HG03558 (cell line): ENCODE results near the gene SNX11.

Experiments
- ATAC-seq: cut with Tn5 transposase; IDR thresholded peaks from one replicate; pipeline ENCODE4 v1.9.1; 2021; ENCODE audit warnings: moderate number of reproducible peaks; ENCODE audit not compliant: unreplicated experiment; ENCODE audit errors: extremely low read depth

Gene SNX11

GRCh38 chr17:48127371-48128051 is 19.9 kb downstream of the SNX11 start:
- no peak for ATAC-seq

DNA sequence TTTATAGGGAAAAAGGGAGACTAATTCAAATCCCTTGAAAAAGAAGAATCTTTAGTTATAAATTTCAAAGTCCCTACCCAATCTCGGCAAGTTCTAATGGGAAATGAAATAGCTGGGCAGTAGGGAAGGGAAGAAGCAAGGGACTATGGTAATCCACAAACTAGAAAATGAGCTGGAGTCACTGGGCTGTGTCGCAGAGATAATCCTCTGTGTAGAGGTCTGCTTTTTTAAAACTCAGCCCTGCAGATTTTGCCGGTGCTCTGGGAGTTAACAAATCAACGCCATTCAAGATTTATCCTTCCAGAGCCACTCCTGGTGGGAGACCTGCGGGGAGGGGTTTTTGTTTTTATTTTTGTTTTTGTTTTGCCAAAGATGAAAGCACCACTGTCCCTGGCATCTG is 20.8 kb downstream of the SNX11 start:
- ATAC-seq = no peak

DNA sequence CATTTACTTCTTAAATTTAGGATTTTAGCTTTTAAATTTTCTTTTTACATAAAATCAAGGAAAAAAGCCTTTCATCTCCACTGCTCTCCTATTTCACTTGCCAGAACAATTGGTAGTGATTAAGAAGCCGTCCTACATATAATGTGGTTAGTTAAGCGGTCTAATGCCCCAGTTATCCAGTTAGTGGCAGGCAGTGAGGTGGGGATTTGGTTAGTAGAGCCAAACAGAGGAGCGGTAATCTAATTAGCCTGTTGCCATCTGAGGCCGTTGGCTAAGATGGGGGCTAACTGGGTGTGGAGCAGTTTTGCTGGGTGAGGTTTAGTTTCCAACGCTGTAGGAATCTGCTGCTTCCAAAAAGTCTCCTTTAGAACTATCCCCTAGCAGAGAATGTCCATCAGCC is 22.4 kb downstream of the SNX11 start:
- no peak for ATAC-seq

DNA sequence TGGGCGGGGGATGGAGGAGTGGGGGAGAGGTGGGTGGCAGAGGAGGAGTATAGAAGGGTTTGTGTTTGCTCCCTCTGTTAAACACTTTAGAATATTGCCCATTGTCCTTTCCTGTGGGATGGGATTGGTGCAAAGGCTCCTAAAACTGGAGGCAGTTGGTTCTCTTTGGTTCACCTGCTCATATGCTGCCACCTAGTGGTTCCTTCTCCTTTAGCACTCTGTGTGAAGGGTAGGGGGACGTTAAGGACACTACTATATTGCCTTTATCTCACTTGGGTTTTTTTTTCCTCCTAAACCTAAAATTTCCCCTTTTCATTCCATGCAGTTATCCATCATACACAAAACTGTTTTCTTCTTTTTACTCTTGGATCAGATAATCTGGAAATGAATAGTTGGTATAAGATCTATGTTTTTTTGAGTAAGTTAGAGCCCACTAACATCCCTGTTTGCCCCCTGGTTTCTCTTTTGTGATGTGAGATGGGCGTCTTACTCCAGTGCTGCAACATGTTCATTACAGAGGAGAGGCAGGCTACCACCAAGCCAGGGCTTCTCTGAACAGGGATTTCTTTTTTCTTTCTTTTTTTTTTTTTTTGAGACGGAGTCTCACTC is 23.8 kb downstream of the SNX11 start:
- no peak for ATAC-seq

- ATAC-seq = no peak
Observed at GRCh38 chr17:48132385-48132784, 24.8 kb downstream of the SNX11 start.

- no peak for ATAC-seq
Observed at GRCh38 chr17:48134912-48135480, 27.4 kb downstream of the SNX11 start.

DNA sequence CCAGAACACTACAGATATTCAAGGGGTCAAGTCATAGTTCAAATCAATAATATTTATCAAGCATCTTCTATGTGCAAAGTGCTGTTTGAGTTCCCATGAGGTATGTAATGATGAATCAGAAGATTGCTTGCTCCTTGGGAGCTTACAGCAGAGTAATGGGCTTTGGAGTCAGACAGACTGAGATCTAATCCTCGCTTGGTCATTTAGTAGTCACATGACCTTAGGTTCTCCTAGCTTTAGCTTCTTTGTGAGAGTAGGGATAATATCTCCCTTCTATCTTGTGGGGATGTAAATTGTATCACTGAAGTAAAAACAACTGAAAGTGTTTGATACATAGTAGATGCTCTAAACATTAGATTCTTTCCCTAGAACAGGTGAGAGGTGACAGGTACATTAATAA is 30.1 kb downstream of the SNX11 start:
- ATAC-seq = no peak

DNA sequence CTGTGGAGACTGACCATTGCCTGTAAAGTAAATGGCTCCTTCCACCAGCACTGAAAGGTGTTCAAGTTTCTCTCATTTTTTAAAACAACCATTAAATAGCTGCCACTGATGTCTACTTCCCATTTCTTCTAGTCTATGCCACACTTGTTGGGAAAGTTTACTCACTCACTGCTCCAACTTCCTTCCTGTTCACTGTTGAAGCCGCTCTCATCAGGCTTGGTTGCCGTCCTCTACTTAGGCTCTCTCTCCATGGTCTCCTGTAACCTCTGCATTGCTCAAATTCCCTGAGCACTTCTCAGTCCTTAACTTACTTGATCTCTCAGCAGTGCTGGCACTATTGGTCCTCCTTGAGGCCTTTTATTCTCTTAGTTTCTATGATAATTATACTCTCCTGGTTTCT is 32.4 kb downstream of the SNX11 start:
- ATAC-seq = no peak

- no peak for ATAC-seq
Observed at GRCh38 chr17:48143629-48144028, 36.1 kb downstream of the SNX11 start.

DNA sequence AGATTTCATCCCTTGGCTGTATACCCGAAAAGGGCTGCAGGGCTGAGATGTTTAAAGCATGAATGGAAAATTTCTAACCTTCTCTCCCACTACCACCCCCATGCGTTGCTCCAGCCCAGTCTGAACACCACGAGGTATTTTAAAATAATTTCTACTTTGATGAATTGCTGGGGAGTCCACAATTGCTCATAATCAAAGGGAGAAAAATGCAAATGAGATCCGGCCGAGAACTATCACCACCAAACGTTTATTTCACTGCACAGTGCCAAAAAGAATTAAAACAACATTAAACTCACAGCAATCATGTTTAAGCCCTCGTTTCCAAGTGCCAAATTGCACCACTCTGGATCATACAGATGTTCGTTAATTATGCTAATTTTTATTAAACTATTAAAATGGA is 36.7 kb downstream of the SNX11 start:
- no peak for ATAC-seq

GRCh38 chr17:48144976-48145798 is 37.6 kb downstream of the SNX11 start:
- ATAC-seq = no peak

DNA sequence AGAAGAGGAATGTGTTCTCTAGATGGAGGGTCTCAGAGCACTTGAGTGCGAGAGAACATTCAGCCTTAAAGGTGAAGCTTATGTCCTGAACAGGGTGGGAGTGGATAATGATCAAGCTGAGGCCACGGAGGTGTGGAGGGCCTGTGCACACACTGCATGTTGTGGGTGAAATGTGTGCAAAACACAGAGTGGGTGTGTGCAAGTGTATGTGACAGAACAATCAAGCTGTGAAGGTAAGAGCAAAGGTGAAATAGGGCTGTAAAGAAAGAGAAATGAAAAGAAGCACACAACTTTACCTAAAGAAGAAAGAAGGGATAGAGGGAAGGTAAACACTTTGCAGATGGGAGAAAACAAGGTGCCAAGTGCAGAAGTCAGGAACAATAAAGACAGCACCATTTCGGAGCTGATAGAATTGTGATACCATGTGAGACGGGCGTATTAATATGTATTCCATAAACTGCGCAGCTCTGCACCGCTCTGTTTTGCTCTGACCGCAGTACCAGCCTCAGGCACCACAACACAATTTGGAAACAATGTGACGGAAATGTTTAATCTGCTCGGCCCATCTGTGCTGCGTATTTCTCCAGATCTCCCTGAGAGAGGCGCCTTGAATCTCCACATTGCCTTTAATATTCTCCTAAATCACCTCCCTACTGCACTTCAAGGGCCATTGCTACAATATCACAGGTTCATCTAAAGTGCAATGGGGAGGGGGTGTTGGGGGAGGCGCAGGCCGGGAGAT is 40.6 kb downstream of the SNX11 start:
- ATAC-seq = no peak

DNA sequence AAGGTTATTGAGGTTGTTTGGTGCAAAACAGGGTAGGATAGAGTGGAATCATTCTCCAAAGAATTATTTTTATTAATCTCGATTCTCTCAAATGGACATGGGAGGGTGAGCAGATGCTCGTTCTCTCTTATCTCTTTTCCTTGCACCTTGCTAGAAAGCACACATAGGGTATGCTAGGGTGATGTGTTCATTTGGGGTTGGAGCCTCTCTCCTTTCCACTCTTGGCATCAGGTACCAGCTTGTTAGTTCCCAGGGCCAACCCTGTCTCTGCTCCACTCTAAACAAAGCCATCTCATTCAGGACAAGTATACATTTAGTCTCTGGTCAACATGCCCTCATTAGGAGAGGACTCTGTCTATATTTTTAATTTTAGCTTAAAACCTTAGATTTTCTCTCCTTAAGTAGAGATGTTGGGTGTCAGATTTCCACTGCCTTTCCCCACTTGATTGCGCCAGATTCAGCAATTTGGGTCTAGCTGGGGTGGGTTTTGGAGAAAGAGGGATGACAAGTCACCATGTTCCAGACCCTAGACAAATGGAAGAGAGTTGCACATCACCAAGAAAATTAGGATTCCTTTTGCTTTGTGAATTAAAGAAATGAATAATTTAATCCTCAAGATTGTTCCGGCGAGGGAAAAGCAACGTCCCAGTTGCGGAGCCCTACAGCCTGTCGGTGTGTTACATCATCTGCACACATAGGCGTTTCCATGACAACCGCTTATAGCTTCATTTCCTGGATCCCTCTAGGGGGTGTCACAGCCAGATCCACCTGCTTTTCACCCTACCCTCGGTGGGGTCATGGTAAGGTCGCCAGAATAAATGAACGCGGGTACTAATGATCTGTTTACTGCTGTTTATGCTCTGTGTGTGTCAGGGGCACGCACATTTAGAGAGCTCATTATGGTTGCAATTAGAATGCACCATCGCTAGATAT is 41.6 kb downstream of the SNX11 start:
- no peak for ATAC-seq

DNA sequence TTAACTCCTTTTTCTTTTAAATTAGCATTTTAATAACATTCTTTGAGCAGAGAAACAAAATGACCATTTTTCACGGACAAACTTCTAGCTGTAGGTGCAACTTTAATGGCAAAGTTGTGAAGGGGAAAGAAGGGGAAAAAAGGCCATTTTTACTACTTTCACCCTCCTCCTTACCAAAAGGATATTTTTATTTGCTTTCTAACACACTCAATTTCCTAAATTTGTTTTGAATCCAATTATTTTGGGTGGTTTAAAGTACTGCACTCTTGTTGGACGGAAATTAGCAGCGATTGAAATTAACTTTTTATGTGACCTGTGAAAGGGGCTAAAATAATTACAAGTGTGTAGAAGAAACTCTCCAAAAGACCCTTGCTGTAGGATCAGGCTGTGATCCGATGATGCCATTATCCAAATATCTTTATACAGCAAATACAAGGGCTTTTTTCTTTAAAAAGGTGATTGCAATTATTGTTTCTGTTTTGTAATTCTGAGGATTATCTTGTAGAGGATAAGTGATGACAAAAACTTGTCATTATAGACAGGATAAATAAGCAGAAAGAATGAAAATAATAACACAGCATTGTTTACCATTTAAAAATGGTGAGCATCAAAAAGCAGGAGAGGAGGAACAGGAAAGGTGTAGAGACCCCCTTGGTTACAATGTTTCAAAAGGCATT is 42.4 kb downstream of the SNX11 start:
- ATAC-seq = no peak

- ATAC-seq = no peak
Observed at GRCh38 chr17:48150597-48151001, 43.0 kb downstream of the SNX11 start.

DNA sequence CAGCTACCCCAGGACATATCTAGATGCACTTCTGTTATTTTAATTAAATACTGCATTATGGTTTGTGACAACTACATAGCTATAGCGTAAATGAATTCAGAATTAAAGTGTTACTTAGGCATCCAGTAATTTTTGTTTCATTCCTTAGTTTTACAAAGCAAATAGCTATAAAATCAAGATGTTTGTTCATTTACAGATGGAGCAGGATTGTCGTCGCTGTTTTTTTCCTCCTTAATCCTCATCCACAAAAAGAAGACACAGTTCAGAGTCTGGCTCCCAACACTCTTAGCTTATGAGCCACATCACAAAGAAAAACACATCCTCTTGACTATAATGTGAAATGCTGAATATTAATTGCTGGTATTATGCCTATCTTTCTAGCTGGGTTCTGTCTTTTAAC is 43.7 kb downstream of the SNX11 start:
- ATAC-seq = no peak

- no peak for ATAC-seq
Observed at GRCh38 chr17:48152289-48152688, 44.7 kb downstream of the SNX11 start.

GRCh38 chr17:48153691-48154358 is 46.3 kb downstream of the SNX11 start:
- no peak for ATAC-seq
